Colonic mucosa (tissue), 4 donors: Measurements from ENCODE around the gene MRPL4. TPM values are rescaled to one million over a fixed set of nuclear protein-coding genes. Genes with fewer than 3 reads are reported as not detected.
A peak's percentile ranks its signal among the peaks of the same experiment; 100 is the strongest.

ENCODE experiments used
- DNase-seq: peaks from one replicate; pipeline ENCODE4 v3.0.0-alpha.2; 2020
- H3K27ac ChIP-seq: fragments of 200-600 bp; one replicate; pipeline ENCODE4 v1.8.0; 2021
- H3K27me3 ChIP-seq: fragments of 200-600 bp; one replicate; pipeline ENCODE4 v1.8.0; 2021
- H3K36me3 ChIP-seq: fragments of 200-600 bp; one replicate; pipeline ENCODE4 v1.8.0; 2021
- H3K4me1 ChIP-seq: fragments of 200-600 bp; one replicate; pipeline ENCODE4 v1.8.0; 2021; ENCODE audit warnings: mild to moderate bottlenecking
- H3K4me3 ChIP-seq: fragments of 200-600 bp; one replicate; pipeline ENCODE4 v1.8.0; 2021
- H3K9ac ChIP-seq, 2 donors: one replicate each; pipeline ENCODE4 v1.7.0; 2013; ENCODE audit warnings: control low read depth in 2 of 2, low read depth in 2 of 2, low read length in 2 of 2
- H3K9me3 ChIP-seq: fragments of 200-600 bp; one replicate; pipeline ENCODE4 v1.8.0; 2021
- CTCF ChIP-seq: fragments of 200-600 bp; IDR thresholded peaks from one replicate; pipeline ENCODE4 v1.8.0; 2022; ENCODE audit warnings: antibody characterized with exemption, mild to moderate bottlenecking
- intact Hi-C: fragments of 100-400 bp; cut with DNase I; formaldehyde crosslinking; loops from one replicate; pipeline ENCODE4 v1.14.1; 2022
- total RNA-seq, 2 donors: library from RNA; stranded (reverse); fragmentation: NEBNext Ultra II Directional in 1 of 2; extraction: Animal tissue kit (Norgen Biotek cat#: 25700) in 1 of 2; gene quantifications; one replicate each; pipeline ENCODE4 v1.2.1, GENCODE V29; 2021
- donor health status: healthy.
- donor health status: DM: no; HTN: no; CAD: no.
- donor health status: DM: no; HTN: no; CAD: no.

MRPL4 gene
- total RNA-seq, 2 donors from 2014 or later, result 48.9 to 116 TPM

DNA sequence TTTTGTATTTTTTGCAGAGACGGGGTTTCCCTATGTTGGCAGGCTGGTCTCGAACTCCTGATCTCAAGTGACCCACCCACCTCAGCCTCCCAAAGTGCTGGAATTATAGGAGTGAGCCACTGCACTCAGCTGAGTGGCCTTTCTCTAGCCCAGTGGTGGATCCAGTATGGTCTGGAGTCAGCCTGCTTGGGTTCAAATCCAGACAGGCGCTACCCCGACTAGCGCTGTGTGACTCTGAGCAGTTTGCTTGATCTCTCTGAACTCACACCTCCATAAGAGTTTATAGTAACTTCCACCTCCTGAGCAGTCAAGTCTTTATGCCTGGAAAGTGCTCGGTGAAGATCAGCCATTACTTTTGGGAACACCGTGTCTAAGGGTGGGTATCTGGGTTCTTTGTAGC lies 31.3 kb upstream of the MRPL4 start:
- H3K4me1 ChIP-seq, result no peaks in the 10 kb centered on the region
- no peak overlapping the region for H3K4me3 ChIP-seq
- no peaks in the 10 kb centered on the region for H3K27me3 ChIP-seq
- H3K9ac ChIP-seq, result no peak overlapping the region
- no peak for TF ChIP-seq CTCF
- DNase-seq, result no peak
- H3K27ac ChIP-seq, result no peak overlapping the region
- no peaks in the 10 kb centered on the region for H3K9me3 ChIP-seq
- H3K36me3 ChIP-seq, result no peaks in the 10 kb centered on the region
- intact Hi-C loops, result no loop called here

- Histone ChIP-seq H3K27me3 (no peaks in the 10 kb centered on the region), H3K27ac (no peak overlapping the region), H3K36me3 (no peaks in the 10 kb centered on the region), H3K9ac (no peak overlapping the region), H3K9me3 (no peaks in the 10 kb centered on the region), H3K4me1 (no peaks in the 10 kb centered on the region), H3K4me3 (no peak overlapping the region)
- no peak for DNase-seq
- TF ChIP-seq CTCF, result no peak
- intact Hi-C loops, result no loop called here
These were observed 29.7 kb upstream of the MRPL4 start for GRCh38 chr19:10222201-10222890.

DNA sequence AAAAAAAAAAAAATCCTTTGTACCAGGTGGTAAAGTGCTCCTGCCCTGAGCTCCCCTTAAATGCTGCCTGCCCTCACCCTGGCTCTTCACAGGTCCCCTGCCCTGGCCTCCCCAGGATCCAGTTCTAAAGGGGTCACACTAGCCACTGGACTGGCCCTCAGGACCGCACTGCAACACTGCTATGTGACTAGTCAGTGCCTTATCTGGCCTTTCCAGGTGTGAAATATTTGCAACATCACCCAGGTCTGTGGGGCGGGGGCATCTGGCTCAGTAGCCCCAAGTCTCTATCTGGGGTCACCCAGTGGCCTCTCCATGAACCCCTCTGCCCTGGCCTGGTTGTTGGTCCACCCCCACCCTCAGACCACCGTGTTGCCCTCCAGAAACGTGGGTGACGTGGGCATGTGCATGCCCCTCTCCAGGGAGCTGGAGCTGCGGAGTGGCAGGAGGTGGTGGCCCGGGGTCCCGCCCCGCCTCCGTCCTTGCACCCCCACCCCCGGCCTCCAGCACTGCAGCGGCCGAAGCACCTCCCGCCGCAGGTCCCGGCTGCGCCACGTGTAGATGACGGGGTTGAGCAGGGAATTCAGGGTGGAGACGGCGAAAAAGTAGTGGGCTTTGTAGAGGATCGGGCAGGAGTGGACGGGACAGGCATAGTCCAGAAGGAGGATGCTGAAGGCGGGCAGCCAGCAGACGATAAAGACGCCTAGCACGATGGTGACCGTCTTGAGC lies 28.4 kb upstream of the MRPL4 start:
- Histone ChIP-seq H3K9me3 (no peaks in the 10 kb centered on the region), H3K4me3 (no peak overlapping the region), H3K27ac (no peak overlapping the region), H3K27me3 (no peaks in the 10 kb centered on the region), H3K36me3 (no peaks in the 10 kb centered on the region), H3K9ac (no peak overlapping the region), H3K4me1 (no peaks in the 10 kb centered on the region)
- no peak for TF ChIP-seq CTCF
- no peak for DNase-seq
- intact Hi-C loops, result no loop called here

GRCh38 chr19:10224337-10224736 lies 27.7 kb upstream of the MRPL4 start:
- intact Hi-C loops, result no loop called here
- no peaks in the 10 kb centered on the region for H3K9me3 ChIP-seq
- no peaks in the 10 kb centered on the region for H3K27me3 ChIP-seq
- H3K4me1 ChIP-seq, result no peaks in the 10 kb centered on the region
- no peak overlapping the region for H3K27ac ChIP-seq
- H3K36me3 ChIP-seq, result no peaks in the 10 kb centered on the region
- no peak for DNase-seq
- TF ChIP-seq CTCF, result no peak
- no peak overlapping the region for H3K4me3 ChIP-seq
- H3K9ac ChIP-seq, result no peak overlapping the region

- DNase-seq, result no peak
- Histone ChIP-seq H3K36me3 (no peaks in the 10 kb centered on the region), H3K9ac (no peak overlapping the region), H3K9me3 (no peaks in the 10 kb centered on the region), H3K4me1 (no peaks in the 10 kb centered on the region), H3K4me3 (no peak overlapping the region), H3K27me3 (no peaks in the 10 kb centered on the region), H3K27ac (peak overlapping the region; percentile 70)
- intact Hi-C loops, result no loop called here
- TF ChIP-seq CTCF, result no peak
These were observed 26.0 kb upstream of the MRPL4 start for GRCh38 chr19:10226021-10226375.
